H1 (cell line): ENCODE results near the gene RHO. TPM values are rescaled to one million over a fixed set of nuclear protein-coding genes. Genes with fewer than 3 reads are reported as not detected.

Experiments
- CTCF ChIA-PET: fragments of 300-600 bp; sonication (Branson Sonifier 250); formaldehyde crosslinking; loops from one replicate; lab custom pipeline; 2021; ENCODE audit not compliant: partially characterized antibody; lab: Charles Lee
- POLR2A ChIA-PET: fragments of 300-600 bp; sonication (Branson Sonifier 250); formaldehyde crosslinking; loops from one replicate; lab custom pipeline; 2021; ENCODE audit warnings: inconsistent platforms; ENCODE audit not compliant: partially characterized antibody; lab: Charles Lee
- DNase-seq, 2 experiments: peaks; one replicate each; pipeline versions ENCODE4 v3.0.0 to v3.0.0-alpha.2; 2010 to 2022; ENCODE audit warnings: low spot score in 2 of 2, low read depth in 1 of 2, mixed read lengths in 1 of 2
- FAIRE-seq: peaks from 2 replicates; lab custom pipeline; 2011; peaks lifted over from hg19 to GRCh38; lab: Jason Lieb, UNC
- H2AFZ ChIP-seq: 2 replicates; pipeline ENCODE4 v1.8.1; 2012; ENCODE audit warnings: low read length, inconsistent platforms
- H2AK5ac ChIP-seq: 2 replicates; pipeline ENCODE4 v1.6.1; 2013; ENCODE audit warnings: low read depth, low read length
- H2BK120ac ChIP-seq: replicated peaks from 2 replicates; pipeline ENCODE3; 2013; ENCODE audit warnings: low read depth, low read length, inconsistent platforms
- H2BK12ac ChIP-seq: 2 replicates; pipeline ENCODE4 v1.6.1; 2013; ENCODE audit warnings: low read depth, low read length
- H2BK15ac ChIP-seq: 2 replicates; pipeline ENCODE4 v1.6.1; 2013; ENCODE audit warnings: low read length
- H2BK20ac ChIP-seq: 2 replicates; pipeline ENCODE4 v1.6.1; 2013; ENCODE audit warnings: low read length
- H2BK5ac ChIP-seq: 2 replicates; pipeline ENCODE4 v1.6.1; 2013; ENCODE audit warnings: low read depth, low read length
- H3K14ac ChIP-seq: 2 replicates; pipeline ENCODE4 v1.6.1; 2013; ENCODE audit warnings: inconsistent platforms; ENCODE audit not compliant: insufficient read length
- H3K18ac ChIP-seq: 2 replicates; pipeline ENCODE4 v1.6.1; 2013; ENCODE audit warnings: low read length; ENCODE audit errors: extremely low read depth
- H3K23ac ChIP-seq: 2 replicates; pipeline ENCODE4 v1.6.1; 2013; ENCODE audit warnings: inconsistent platforms; ENCODE audit not compliant: insufficient read length
- H3K23me2 ChIP-seq: 2 replicates; pipeline ENCODE4 v1.6.1; 2013; ENCODE audit warnings: low read depth, low read length
- H3K27ac ChIP-seq: 2 replicates; pipeline ENCODE4 v1.6.1; 2011; ENCODE audit warnings: low read depth, low read length, inconsistent platforms
- H3K27me3 ChIP-seq, 4 experiments: replicated peaks in 1 of 4; 1 replicate in 1 of 4; 2 replicates in 3 of 4; pipeline versions ENCODE4 v1.6.1 to v1.8.1; 2011 to 2013; ENCODE audit warnings: low read length in 3 of 4, mild to moderate bottlenecking in 3 of 4, inconsistent platforms in 2 of 4, mixed read lengths in 2 of 4, moderate library complexity in 1 of 4; ENCODE audit not compliant: control insufficient read depth in 3 of 4, insufficient read depth in 3 of 4; ENCODE audit errors: extremely low read depth in 1 of 4
- H3K36me3 ChIP-seq, 4 experiments: 2 replicates each; pipeline versions ENCODE4 v1.6.1 to v1.8.1; 2011 to 2013; ENCODE audit warnings: mild to moderate bottlenecking in 4 of 4, low read length in 3 of 4, moderate library complexity in 2 of 4, control low read depth in 1 of 4, inconsistent platforms in 1 of 4; ENCODE audit not compliant: insufficient read depth in 4 of 4, control insufficient read depth in 2 of 4
- H3K4ac ChIP-seq: replicated peaks from 2 replicates; pipeline ENCODE3; 2013; ENCODE audit warnings: low read length, low read depth, mixed read lengths, inconsistent platforms; ENCODE audit not compliant: insufficient read length
- H3K4me1 ChIP-seq, 4 experiments: replicated peaks in 1 of 4; 1 replicate in 1 of 4; 2 replicates in 3 of 4; pipeline versions ENCODE4 v1.6.1 to v1.8.1; 2011 to 2013; ENCODE audit warnings: low read length in 3 of 4, inconsistent platforms in 2 of 4, mixed read lengths in 1 of 4; ENCODE audit not compliant: insufficient read depth in 4 of 4, control insufficient read depth in 3 of 4
- H3K4me2 ChIP-seq, 2 experiments: 2 replicates each; pipeline versions ENCODE4 v1.6.1 to v1.8.1; 2011 to 2013; ENCODE audit warnings: low read depth in 2 of 2, low read length in 2 of 2, control low read depth in 1 of 2, inconsistent platforms in 1 of 2, mild to moderate bottlenecking in 1 of 2; ENCODE audit not compliant: insufficient read depth in 1 of 2
- H3K4me3 ChIP-seq, 4 experiments: fragments of 200-600, 300-600 bp in 1 of 4; sonication (generic), shearing (Covaris generic), sonication (Bioruptor Twin) in 1 of 4; 2 replicates each; pipeline versions ENCODE4 v1.5.1 to v1.8.1; 2011 to 2016; ENCODE audit warnings: low read length in 4 of 4, low read depth in 3 of 4, control low read depth in 2 of 4, inconsistent platforms in 2 of 4, mild to moderate bottlenecking in 2 of 4, mixed read lengths in 1 of 4, moderate library complexity in 1 of 4; ENCODE audit not compliant: insufficient read depth in 2 of 4; ENCODE audit errors: extremely low read depth in 1 of 4
- H3K56ac ChIP-seq: replicated peaks from 2 replicates; pipeline ENCODE3; 2013; ENCODE audit warnings: low read depth, mild to moderate bottlenecking, mixed read lengths, low read length, inconsistent platforms; ENCODE audit not compliant: insufficient read length
- H3K79me1 ChIP-seq: 2 replicates; pipeline ENCODE4 v1.6.1; 2013; ENCODE audit warnings: low read depth, low read length, control low read depth
- H3K79me2 ChIP-seq, 2 experiments: 2 replicates each; pipeline versions ENCODE4 v1.6.1 to v1.8.1; 2012 to 2013; ENCODE audit warnings: low read length in 2 of 2, mild to moderate bottlenecking in 2 of 2, inconsistent platforms in 1 of 2; ENCODE audit not compliant: insufficient read depth in 2 of 2, control insufficient read depth in 1 of 2
- H3K9ac ChIP-seq, 4 experiments: replicated peaks in 1 of 4; 1 replicate in 1 of 4; 2 replicates in 3 of 4; pipeline versions ENCODE4 v1.6.1 to v1.8.1; 2011 to 2013; ENCODE audit warnings: low read depth in 3 of 4, low read length in 3 of 4, control low read depth in 2 of 4, mild to moderate bottlenecking in 2 of 4, moderate library complexity in 2 of 4, inconsistent platforms in 1 of 4; ENCODE audit errors: extremely low read depth in 1 of 4
- H3K9me3 ChIP-seq, 2 experiments: 2 replicates each; pipeline versions ENCODE4 v1.6.1 to v1.8.1; 2012 to 2013; ENCODE audit warnings: mild to moderate bottlenecking in 2 of 2, moderate library complexity in 2 of 2, control low read depth in 1 of 2, inconsistent platforms in 1 of 2, low read depth in 1 of 2, low read length in 1 of 2, mixed read lengths in 1 of 2; ENCODE audit not compliant: insufficient read depth in 2 of 2
- H4K20me1 ChIP-seq, 2 experiments: replicated peaks in 1 of 2; 2 replicates each; pipeline versions ENCODE3 to v1.8.1; 2011 to 2013; ENCODE audit warnings: inconsistent platforms in 2 of 2, low read length in 2 of 2, mild to moderate bottlenecking in 1 of 2; ENCODE audit not compliant: insufficient read depth in 2 of 2, control insufficient read depth in 1 of 2
- H4K5ac ChIP-seq: 2 replicates; pipeline ENCODE4 v1.6.1; 2013; ENCODE audit warnings: low read length, low read depth, mixed read lengths, inconsistent platforms; ENCODE audit not compliant: insufficient read length
- H4K8ac ChIP-seq: 2 replicates; pipeline ENCODE4 v1.8.0; 2013; ENCODE audit warnings: mild to moderate bottlenecking, moderate library complexity, low read length, inconsistent platforms; ENCODE audit not compliant: insufficient read depth; ENCODE audit errors: extremely low read depth
- H4K91ac ChIP-seq: replicated peaks from 2 replicates; pipeline ENCODE3; 2013; ENCODE audit warnings: low read length, mixed read lengths, inconsistent platforms; ENCODE audit not compliant: insufficient read length
- JUND ChIP-seq: IDR thresholded peaks from 2 replicates; pipeline ENCODE4 v1.6.1; 2011; ENCODE audit warnings: mild to moderate bottlenecking, improper control_type of control experiment, low read length
- NRF1 ChIP-seq: IDR thresholded peaks from 2 replicates; pipeline ENCODE4 v1.6.1; 2011; ENCODE audit warnings: mild to moderate bottlenecking, low read depth, low read length, improper control_type of control experiment
- SAP30 ChIP-seq: fragments of 300-600 bp; sonication (generic); IDR thresholded peaks from 2 replicates; pipeline ENCODE4 v1.7.1; 2012; ENCODE audit warnings: low read length, moderate library complexity, mild to moderate bottlenecking, inconsistent platforms; ENCODE audit not compliant: insufficient read depth, insufficient replicate concordance
- YY1 ChIP-seq: IDR thresholded peaks from 2 replicates; pipeline ENCODE4 v1.6.1; 2011; ENCODE audit warnings: low read depth, mild to moderate bottlenecking, low read length
- WGBS, 2 experiments: shearing (Covaris generic) in 1 of 2; methylation state at CpG; one replicate each; pipeline versions ENCODE4 v1.1.6 to v1.1.7; 2013 to 2015; ENCODE audit warnings: low lambda C conversion rate in 2 of 2, mixed read lengths in 2 of 2, inconsistent platforms in 1 of 2, low coverage in 1 of 2, missing lambda C conversion rate in 1 of 2; ENCODE audit not compliant: insufficient replicate concordance in 2 of 2, insufficient coverage in 1 of 2, insufficient read length in 1 of 2; ENCODE audit errors: extremely low coverage in 1 of 2, missing lambda C conversion rate in 1 of 2; 5-methylcytosine and 5-hydroxymethylcytosine counted together
- polyA plus RNA-seq, 7 experiments: library from polyadenylated mRNA; depleted of rRNA in 3 of 7; stranded (reverse) in 5 of 7; unstranded in 2 of 7; fragments of >200 nt in 5 of 7; fragments of 200-250 nt in 2 of 7; gene quantifications; 1 replicate in 5 of 7; 2 replicates in 1 of 7; 4 replicates in 1 of 7; pipeline versions ENCODE4 v1.2.1 to v1.2.3, GENCODE V29; 2011 to 2013; ENCODE audit warnings: missing spikeins in 2 of 7, mixed read lengths in 2 of 7
- total RNA-seq: library from RNA; stranded (reverse); fragmentation: NEBNext Ultra II Directional; extraction: Animal tissue kit (Norgen Biotek cat#: 25700); gene quantifications from 2 replicates; pipeline ENCODE4 v1.2.1, GENCODE V29; 2021

The RHO gene
- total and polyA plus RNA-seq, 2 of the 8 experiments (the other 6 are each of a cell fraction or from before 2014, with no cell fraction given), result not detected

- H3K4me2 ChIP-seq, result no peak overlapping the region
- 85% methylated on average over 8 of the region's 8 CpGs; no CpG with 5 or more reads in 1 of the 2 experiments for WGBS, 2 experiments
- no peak overlapping the region for H4K5ac ChIP-seq
- FAIRE-seq (no peak), DNase-seq (no peak)
- H3K27ac ChIP-seq, result no peak overlapping the region
- CTCF ChIA-PET, result interaction anchor here (1.0 to 1.8 kb wide), 6 partner anchors 10 to 91 kb away, joined by 3 to 7 read pairs (median 4); no protein-coding TSS in a partner anchor
- 0 out of 2 replicates have a peak, but pooled peaks cover 2% of the 10 kb centered on the region for H3K79me1 ChIP-seq
- H3K56ac ChIP-seq, result no peak overlapping the region
- H2AK5ac ChIP-seq, result no peak overlapping the region
- peaks cover 0 to 2% of the 10 kb centered on the region in 2 experiments for H4K20me1 ChIP-seq
- no peaks in the 10 kb centered on the region for H3K79me2 ChIP-seq
- no peak overlapping the region for H2BK5ac ChIP-seq
- no peak overlapping the region for H3K23ac ChIP-seq
- H3K4ac ChIP-seq, result no peak overlapping the region
- H3K18ac ChIP-seq, result no peak overlapping the region
- H3K14ac ChIP-seq, result no peak overlapping the region
- H3K4me1 ChIP-seq, result no peaks in the 10 kb centered on the region; a peak in 1 of 7 replicates
- H2BK20ac ChIP-seq, result no peak overlapping the region
- H4K91ac ChIP-seq, result no peak overlapping the region
- H2AFZ ChIP-seq, result no peak overlapping the region
- TF ChIP-seq SAP30 (no peak), NRF1 (no peak), JUND (no peak), YY1 (no peak)
- H3K36me3 ChIP-seq, result no peaks in the 10 kb centered on the region
- H2BK12ac ChIP-seq, result no peak overlapping the region
- POLR2A ChIA-PET, result interaction anchor here (0.8 to 1.8 kb wide), 5 partner anchors 9 to 15 kb away, joined by 3 to 6 read pairs (median 5); no protein-coding TSS in a partner anchor
- H2BK15ac ChIP-seq, result no peak overlapping the region
- no peak overlapping the region for H2BK120ac ChIP-seq
- H3K4me3 ChIP-seq, result no peak overlapping the region
- no peaks in the 10 kb centered on the region for H3K9me3 ChIP-seq
- H3K9ac ChIP-seq, result no peak overlapping the region
- no peaks in the 10 kb centered on the region for H3K23me2 ChIP-seq
- no peaks in the 10 kb centered on the region for H3K27me3 ChIP-seq
- H4K8ac ChIP-seq, result no peak overlapping the region; the same call in 1 of the 2 replicates
These were observed 53.2 kb downstream of the RHO start for GRCh38 chr3:129581623-129582022.
